Testis (tissue), 2 donors: ENCODE data around the gene NUP153.

Experiments
- CTCF ChIP-seq, 3 experiments: fragments of 450-650 bp in 2 of 3; fragments of 200-600 bp in 1 of 3; sonication (generic) in 1 of 3; IDR thresholded peaks; one replicate each; pipeline ENCODE4 v1.5.1; 2016 to 2019; ENCODE audit warnings: antibody characterized with exemption in 3 of 3, mild to moderate bottlenecking in 2 of 3, moderate library complexity in 1 of 3
- POLR2A ChIP-seq: fragments of 450-650 bp; IDR thresholded peaks from one replicate; pipeline ENCODE4 v1.6.1; 2017; ENCODE audit warnings: antibody characterized with exemption, mild to moderate bottlenecking, moderate library complexity

GRCh38 chr6:17628873-17629272 lies 77.9 kb downstream of the NUP153 start:
- TF ChIP-seq CTCF (IDR thresholded peaks at IDR 0.05) (no peak), POLR2A (no peak)
